HG03432 (cell line): ENCODE measurements around the gene ZNF385D.

Experiments used
- ATAC-seq: cut with Tn5 transposase; IDR thresholded peaks from one replicate; pipeline ENCODE4 v1.9.1; 2021; ENCODE audit warnings: mild to moderate bottlenecking, moderate library complexity; ENCODE audit not compliant: unreplicated experiment

Gene ZNF385D

DNA sequence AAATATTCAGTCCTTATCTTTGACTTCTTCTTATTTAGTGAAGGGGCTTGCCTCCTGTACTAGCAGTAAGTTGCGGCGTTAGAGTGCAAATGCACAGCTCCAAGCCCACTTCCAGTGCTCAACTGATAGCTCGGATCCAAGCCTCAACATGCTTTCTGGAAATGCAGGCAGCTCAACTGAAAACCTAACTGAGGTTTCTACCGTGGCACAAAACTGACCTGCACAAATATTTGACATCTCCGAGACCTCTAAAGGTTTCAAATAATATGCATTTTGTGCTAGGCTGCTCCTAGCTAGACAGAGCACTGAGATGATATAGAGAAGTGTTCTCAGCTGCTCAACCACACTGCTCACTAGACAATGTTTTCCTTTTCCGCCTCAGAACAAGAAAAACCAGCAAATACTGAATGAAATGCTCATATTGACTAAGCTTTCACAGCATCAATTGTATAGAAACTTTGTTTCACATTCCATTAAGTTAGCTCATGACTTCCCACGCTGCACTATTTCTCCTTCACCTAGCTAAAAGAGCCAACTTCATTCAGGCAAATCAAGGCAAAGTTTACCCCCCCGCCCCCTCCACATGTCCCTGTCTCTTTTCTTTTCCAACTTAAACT, 822 bp downstream of the ZNF385D start:
- ATAC-seq: no peak

DNA sequence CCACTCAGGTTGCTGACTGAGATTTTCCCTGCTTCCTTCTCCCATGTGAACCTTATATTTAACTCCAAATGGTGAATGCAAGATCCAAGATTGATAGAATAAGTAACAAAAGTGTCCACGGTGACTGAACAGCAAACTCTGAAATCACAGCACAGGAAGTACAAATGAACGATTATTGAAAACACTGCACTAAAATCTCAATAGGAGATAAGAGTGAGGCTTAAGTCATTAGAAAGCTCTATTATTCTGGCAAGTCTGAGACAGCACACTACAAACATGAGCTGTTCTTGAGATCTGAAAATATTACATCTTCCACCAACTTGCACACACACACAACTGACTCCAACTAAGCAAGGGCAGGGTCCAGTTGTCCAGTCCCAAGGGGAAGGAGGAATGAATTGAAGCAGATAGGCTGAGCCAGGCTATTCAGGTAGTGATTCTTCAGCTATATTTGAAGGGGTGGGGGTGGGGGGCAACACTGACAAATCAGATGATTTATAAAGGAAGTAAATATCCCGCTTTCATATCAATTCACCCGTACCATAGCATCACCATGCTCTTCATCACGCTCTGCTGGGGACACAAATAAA, 2.9 kb downstream of the ZNF385D start:
- ATAC-seq: no peak

DNA sequence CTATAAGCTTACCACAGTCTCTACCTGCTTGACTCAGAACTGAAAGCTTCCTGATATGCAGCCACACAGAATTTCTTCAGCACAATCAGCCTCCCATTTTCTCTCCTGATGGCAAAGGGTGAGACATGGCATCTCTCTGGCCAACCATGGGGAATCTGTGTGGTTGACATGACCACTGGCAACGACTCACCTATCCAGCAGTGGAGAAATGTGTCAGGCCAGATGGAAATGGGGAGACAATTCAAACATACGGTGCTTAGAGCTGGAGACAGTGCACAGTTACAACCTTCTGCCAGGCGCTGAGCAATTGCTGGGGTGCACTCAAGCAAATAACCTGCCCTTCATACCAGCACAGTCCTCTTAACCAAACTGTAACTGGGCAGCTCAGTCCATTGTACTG, 3.6 kb downstream of the ZNF385D start:
- ATAC-seq: no peak

DNA sequence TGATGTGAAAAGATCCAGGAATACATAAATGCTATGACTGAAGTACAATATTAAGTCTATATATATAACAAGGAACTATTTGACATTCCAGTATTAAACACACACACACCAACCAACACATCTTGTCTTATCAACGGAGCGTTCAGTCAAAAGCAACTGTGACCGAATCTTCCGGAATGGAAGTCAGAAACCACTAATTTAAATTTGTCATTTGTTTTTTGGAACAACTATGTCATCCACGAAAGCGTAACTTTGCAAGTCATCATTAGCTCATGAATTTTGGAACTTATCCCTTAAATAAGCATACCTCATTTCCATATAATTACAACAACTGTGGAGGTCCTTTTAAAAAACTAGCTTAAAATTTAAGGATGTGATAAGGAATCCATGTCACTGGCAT, 5.0 kb downstream of the ZNF385D start:
- no peak for ATAC-seq

DNA sequence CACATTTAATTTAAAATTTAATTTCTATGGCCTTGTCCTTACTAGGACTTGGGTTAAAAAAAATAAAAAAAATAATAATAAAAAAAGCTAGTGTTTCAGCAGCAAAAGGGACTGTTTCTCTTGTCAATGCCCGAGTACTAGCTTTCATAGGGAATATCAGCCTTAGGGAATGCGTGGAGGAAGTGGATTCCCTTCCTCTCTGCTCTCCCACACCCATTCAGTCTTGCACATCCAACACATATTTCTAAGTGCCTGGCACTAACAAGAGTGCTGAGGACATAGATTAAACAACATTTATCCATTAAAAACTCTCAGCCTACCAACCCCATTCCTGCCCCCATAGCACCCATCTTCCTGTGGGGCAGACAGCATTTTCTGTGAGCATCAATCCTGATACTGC, 6.2 kb downstream of the ZNF385D start:
- no peak for ATAC-seq

DNA sequence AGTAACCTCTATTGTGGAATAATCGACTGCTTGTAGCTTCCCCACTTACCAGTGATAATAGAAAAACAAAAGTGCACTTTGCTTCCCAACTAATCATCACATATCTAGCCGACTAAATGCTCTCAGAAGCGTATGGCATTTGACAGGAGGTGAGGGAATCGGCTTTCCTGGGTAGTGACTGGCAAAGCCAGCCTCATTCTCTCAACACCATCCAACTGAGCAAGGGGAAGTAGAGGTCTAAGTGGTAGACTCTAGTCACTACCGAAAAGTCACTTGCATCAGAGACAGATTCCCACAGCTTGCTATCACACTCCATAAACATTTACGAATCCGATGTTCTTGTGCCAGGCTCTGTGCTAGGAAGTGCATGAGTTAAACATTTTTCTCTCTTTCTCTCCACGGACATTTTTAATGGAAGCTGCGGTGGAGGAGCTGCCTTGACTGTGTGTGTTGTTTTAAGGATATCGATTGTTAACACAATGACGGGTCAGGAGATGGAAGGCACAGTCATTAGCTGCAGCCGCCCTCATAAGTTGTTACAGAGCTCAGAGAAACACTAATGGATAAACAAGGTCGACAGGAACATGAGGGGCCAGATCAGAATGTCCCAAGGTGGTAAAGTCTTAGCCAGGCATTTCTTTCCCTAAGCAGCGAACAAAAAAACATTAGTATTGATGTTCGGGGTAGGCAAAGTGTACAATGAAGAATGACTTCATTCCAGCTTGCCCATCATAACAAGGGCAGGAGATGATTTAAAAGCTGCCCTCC, 11.9 kb downstream of the ZNF385D start:
- ATAC-seq: no peak

DNA sequence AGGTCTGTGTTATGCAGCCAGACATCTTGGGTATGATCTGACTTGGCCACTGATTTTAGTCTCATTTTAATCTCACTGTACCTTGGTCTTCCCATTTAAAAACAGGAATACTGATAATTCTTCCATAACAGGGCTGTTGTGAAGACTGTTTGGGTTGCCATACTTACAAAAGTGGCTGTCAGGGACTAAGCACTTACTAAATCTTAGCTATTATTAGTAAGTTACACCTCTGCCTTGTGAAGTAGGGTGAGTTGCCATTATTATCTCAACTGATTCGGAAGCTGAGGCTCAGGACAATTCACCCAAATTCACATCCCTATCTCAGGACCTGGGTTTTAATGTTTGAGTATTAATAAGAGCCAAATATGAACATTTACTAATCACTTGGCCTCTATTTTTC, 12.7 kb downstream of the ZNF385D start:
- no peak for ATAC-seq

DNA sequence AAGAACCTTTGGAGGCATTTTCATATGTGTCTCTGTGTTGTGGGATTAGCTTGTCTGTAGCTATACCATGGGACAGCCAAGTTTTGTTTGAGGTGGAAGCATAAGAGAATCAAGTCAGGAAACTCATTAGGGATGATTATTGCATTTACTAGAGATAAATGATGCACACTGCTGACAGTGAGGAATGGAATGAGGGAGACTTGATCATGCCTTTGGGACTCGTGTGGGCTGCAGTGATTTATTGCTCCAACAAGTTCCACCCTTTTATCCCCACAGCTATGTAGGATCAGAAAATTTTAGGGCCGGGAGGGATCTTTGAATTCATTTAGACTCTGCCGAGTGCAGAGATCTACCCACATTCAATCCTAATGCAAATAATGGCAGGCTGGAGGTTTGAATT, 16.3 kb downstream of the ZNF385D start:
- ATAC-seq: no peak

DNA sequence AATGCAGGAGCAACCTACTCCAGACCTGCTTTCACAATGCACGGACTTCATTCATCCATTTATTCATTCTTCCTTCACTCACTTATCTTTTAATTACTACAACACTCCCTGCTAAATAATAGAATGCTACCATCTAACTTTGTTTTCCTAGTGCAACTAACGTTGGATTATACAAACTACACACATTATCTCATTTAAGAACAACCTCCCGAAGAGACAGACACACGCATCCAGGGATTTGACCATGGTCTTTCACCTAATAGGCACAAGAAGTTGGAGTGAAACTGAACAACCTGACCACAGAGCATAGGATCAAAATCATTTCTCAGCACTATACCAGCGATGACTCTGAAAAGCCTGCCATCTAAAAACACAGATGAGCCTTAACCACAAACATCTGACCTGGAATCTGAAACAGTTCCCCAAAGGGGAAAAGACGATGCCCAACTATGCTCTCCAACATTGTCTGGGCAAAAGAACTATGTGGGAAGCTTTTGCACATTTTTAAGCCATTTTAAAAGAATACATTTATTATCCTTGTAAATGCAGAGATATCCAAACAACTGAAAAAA, 21.0 kb downstream of the ZNF385D start:
- ATAC-seq: no peak

DNA sequence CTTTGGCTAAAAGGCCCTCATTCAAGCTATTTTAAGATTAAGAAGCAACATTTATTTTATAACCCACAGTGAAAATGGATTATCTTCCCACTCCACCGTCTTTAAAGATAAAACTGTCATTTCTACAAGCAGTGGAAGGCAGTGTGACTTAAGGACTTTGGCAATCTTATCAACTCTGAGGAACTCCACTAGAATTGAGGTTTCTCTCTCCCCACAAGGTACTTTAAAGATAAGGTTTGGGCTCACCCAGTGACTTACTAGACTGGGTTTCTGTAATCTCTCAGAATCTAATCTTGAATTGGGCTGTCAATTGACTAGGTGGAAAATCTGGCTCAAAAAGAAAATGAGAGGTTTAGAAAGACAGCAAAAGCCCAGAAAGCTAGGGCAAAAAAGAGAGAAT, 21.7 kb downstream of the ZNF385D start:
- no peak for ATAC-seq

DNA sequence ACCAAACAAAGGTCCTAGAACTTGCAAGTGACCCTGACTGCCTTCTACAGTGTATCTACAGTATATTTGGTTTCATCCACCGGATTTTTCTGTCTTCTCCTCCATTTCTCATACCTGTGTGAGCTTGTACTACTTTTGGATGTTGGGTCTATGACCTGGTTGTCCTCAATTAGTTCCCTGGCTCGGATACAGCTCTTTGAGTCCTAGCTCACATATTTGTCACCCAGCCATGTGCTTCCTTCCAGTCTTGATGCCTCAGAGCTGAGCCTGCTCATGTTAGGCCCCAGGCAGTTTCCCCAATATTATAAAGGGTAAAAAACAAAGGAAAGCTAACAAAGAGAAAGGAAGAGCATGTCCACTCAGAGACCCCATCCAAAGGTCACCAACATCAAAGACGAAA, 28.2 kb downstream of the ZNF385D start:
- ATAC-seq: no peak

DNA sequence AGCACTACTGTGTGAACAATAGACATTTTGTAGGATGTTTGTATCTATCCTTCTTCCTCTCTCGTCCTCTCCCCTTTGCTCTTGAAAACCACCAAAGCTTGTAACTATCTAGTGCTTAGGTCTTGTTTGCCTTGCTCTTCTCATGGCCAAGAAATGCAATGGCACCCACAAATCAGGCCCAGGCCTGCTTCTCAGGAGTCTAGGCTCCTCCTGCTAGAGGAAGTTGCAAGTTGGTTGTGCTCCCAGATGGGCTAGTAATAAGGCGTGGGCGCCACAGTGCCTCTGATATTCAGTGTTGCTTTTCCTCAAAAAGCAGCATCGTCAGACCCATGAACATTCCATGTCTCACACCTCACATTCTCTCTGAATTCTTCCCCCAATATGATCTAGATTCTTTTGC, 28.7 kb downstream of the ZNF385D start:
- ATAC-seq: no peak

DNA sequence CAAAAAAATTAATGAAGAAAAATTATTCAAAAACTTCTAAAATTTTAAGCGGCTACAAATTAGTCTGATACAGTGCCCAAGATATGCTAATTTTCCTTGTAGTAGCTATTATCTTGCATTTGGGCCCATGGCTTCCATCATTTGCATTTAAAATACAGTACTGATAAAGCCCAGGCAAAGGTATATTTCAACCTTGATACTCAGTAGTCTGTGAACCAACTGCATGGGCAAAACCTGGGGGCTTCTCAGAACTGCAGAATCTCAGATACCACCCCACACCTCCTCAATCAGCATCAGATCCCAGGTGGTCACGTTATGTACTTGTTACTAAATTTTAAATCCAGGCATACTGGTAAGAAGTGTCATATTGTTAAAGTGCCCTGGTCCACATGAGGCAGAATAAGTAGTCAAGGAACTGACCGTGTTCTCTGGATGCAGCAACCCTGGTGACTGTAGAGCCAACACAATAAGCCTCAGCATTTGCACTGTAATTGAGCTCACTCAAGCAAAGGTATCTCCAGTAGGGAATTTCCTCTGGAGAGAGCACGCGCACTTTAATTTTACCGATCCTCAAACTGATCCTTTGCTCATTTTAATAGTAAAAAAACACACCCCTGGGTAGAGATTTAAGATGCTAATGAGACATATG, 31.9 kb downstream of the ZNF385D start:
- no peak for ATAC-seq

DNA sequence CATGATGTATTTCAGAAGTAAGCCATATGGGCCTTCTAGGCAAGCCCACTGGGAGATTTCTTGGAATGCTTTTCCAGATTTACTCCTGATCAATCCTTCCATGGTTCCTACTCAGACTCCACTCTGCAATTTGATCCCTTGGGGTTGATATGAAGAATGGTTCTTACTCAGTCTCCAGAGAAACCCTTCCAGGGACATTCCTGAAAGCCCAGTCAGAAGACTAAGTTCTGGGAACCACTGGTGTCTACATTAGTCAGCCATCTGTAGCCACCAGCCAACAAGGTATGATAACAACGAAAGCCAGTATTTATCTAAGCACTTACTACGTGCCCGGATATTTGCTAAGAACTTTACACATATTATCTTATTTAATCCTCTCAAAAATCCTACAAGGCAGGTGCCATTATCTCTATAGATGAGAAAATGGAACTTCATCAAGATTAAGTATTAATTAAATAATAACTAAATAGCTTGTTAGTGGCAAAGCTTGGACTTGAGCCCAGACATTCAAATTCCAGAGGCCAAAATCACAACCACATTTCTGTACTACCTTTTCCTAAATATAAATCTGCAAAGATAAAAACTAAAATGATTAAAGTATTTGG, 32.7 kb downstream of the ZNF385D start:
- no peak for ATAC-seq

DNA sequence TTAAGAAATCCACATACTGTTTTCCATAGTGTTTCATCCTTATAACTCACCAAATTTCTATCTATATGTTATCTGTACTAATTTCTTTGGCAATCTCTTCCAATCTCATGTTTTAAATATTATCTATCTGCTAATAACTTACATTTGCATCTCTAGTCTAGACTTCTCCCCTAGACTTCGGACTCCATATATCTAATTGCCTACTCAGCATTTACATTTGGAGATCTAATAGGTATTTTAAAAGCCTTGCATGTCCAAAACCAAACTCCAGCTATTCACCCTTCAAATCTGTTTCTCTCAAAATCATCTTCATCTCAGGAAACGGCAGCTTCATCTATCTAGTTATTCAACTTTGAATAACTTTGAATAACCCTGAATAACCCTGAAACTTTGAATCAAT, 35.3 kb downstream of the ZNF385D start:
- no peak for ATAC-seq

DNA sequence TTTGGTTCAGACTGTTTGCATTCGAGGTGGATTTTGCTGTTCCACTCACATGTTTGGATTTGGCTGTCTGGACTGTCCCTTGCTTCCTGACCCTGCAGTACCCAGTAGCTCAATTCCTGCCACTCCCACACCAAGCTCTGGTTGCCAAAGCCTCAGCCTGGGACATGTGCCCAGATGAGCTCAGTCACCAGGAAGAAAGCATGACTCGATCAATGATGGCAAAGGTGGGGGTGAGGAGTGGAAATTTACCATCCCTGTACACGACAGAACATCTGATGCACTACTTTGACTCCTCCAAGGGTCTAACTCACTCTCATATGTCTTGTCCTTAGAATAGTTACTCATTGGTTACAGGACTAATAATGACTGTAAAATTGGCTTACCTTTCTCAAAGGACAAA, 45.2 kb downstream of the ZNF385D start:
- ATAC-seq: no peak

DNA sequence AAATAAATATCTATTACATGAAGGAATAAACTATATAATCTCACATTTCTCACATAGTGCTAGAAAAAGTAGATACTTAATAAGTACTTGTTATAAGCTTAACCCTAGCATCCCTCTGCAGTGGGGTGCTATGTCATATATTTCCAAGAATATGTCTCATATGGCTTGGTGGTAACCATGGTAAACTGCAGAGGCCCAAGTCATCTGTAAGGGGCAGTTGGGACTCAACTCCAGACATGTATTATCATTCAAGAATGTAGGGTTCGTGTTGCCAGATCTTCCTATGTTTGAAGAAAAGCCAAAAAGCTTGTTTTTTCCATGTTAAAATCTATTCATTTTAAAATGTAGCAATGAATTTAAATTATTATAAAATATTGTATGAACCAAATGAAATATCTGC, 46.2 kb downstream of the ZNF385D start:
- ATAC-seq: no peak

DNA sequence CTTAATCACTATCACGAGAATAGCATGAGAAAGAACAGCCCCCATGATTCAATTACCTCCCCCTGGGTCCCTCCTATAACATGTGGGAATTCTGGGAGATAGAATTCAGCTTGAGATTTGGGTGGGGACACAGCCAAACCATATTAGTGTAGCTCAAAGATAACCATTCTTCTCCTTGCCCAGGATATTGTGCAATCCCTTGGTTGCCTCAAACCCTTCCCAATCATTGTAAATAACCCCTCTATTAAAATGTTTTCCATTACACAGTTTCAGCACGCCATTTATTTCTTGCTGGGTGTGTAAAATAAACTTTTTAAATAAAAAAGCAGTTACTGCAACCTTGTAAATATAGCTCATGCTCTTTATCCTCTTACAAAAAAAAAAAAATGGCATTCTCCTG, 47.7 kb downstream of the ZNF385D start:
- no peak for ATAC-seq

DNA sequence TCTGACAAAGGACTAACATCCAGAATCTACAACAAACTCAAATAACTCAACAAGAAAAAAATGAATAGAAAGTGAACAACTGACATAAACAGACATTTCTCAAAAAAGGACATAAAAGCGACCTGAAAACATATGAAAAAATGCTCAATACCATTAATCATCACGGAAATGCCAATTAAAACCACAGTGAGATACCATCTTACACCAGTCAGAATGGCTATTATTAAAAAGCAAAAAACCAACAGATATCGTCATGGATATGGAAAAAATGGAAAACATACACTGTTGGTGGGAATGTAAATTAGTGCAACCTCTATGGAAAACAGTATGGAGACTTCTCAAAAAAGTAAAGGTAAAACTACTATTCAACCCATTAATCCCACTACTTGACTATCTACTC, 53.3 kb downstream of the ZNF385D start:
- ATAC-seq: no peak

DNA sequence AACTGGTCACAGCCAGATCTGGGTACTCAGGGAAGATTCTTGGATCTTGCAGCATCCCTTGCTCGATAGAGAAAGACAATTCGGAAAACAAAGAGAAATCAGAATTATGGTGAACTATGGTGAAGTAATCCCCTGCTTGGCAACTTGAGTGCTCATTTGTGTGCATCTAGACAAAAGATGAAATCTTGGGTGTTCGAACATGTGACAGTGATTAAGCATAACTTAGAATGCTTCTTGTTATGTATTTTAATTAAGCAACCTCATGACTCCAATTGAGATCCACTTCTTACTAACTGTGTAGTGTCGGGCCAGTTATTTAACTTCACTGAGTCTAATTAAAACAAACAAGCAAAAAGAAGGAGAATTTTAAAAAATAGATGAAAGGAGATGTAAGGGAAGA, 56.5 kb downstream of the ZNF385D start:
- no peak for ATAC-seq

DNA sequence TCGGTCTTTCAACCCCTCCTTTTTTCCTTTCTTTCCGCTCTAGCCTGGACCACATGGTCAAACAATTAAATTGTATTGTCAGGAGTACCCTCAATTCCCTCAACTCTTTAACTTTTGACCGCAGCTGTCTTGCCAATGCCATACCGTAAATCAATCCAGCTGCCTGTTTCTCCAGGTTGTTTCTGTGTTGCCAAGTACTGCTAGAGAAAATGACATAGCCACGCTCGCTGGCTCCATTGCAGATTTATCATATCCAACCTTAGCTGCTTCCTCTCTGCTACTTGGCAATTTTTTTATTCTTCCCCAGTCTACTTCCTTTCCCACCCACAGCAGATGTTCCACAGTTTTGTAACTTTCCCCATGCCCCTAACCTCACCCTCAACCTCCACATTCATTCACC, 60.0 kb downstream of the ZNF385D start:
- ATAC-seq: no peak
